HG03175 (cell line): Measurements from ENCODE around the gene C1orf53.
"Not testable (repeated sequence)": the region's sequence is repeated elsewhere in the genome, so short reads cannot be mapped to it uniquely, and the experiment has no call there.

ENCODE experiments used
- ATAC-seq: cut with Tn5 transposase; IDR thresholded peaks from one replicate; pipeline ENCODE4 v1.9.1; 2021; ENCODE audit warnings: mild to moderate bottlenecking, moderate library complexity; ENCODE audit not compliant: unreplicated experiment

C1orf53 gene

GRCh38 chr1:197902454-197903195 is at the start of gene C1orf53:
TSS of gene C1orf53 (plus strand) at chr1:197902630. CDS start at chr1:197902650, 20 bp downstream.
- peak; percentile 95 for ATAC-seq

DNA sequence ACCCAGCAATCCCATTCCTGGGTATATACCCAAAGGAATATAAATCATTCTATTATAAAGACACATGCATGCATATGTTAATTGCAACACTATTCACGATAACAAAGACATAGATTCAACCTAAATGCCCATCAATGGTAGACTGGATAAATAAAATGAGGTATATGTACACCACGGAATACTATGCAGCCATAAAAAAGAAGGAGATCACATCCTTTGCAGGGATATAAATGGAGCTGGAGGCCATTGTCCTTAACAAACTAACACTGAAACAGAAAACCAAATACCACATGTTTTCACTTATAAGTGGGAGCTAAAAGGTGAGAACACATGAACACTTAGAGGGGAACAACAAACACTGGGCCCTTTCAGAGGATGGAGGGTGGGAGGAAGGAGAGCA is 46.7 kb upstream of the C1orf53 start:
- not testable (repeated sequence) for ATAC-seq

- no peak for ATAC-seq
Measured at GRCh38 chr1:197857477-197857876, 45.0 kb upstream of the C1orf53 start.

- ATAC-seq = no peak
Measured at GRCh38 chr1:197859024-197859423, 43.4 kb upstream of the C1orf53 start.

DNA sequence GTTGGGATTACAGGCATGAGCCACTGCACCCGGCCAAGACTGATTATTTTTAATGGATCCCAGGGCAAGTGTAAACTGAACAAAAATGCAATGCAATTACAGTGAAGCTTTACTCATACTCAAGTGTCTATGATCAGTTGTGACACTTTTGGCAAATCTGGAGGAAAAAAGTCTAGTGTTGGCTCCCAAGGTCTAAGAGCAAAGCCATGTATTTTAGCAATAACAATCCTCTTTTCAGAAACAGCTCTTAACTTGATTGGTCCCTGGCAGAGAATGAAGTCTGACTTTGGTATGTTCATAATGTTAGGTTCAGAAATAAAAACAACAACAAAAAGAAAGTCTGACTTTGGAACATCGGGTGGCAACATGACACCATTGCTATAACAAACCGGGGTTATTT is 40.2 kb upstream of the C1orf53 start:
- ATAC-seq = no peak

GRCh38 chr1:197862671-197863070 is 39.8 kb upstream of the C1orf53 start:
- ATAC-seq = no peak

DNA sequence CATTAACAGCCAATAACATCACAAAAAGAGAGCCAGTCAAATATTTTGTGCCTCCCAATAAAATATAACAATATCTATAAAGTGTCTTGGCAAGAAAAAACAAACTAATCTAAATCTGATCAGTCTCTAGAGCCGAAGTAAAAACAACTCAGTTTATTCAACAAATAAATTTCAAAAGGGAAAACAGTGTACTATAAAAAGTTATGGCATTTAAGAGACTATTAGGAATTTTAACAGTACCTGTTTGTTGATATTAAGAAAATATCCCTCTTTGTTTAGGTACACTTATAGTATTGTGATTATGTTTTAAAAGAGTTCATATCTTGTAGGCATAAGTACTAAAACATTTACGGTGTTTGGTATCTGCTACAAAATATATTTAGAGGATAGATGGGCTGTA is 36.6 kb upstream of the C1orf53 start:
- ATAC-seq = no peak

DNA sequence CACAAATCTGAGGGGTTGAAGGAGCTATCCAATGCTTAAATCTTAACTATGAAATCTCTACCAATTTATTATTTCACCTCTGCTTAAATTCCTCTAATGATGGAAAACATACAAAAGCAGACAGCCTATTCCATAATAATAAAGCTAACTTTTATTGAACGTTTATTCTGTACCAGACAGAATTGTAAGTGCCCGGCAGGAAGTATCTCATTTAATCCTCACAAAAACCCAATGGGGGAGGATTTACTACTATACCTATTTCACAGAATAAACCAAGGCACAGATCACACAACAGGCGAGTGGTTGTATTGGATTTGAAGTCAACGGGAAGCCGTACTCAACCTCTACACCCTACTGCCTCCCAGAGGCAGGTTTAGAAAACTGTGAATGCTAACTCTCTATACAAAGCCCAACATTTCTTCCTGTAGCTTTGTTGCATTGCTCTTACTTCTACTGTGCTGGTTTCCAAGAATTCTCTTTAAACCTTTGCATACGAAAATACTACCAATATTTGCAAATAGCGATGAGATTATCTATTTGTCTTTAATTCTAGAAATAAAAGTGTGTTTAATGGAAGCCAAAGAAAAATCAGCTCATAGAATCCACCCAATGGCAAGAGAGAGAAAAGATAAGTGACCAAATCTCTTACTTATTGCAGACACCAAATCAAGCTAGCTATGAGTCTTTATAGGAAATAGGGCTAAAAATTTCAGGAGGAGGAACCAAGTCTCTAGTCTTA is 33.5 kb upstream of the C1orf53 start:
- peak; percentile 80 for ATAC-seq

DNA sequence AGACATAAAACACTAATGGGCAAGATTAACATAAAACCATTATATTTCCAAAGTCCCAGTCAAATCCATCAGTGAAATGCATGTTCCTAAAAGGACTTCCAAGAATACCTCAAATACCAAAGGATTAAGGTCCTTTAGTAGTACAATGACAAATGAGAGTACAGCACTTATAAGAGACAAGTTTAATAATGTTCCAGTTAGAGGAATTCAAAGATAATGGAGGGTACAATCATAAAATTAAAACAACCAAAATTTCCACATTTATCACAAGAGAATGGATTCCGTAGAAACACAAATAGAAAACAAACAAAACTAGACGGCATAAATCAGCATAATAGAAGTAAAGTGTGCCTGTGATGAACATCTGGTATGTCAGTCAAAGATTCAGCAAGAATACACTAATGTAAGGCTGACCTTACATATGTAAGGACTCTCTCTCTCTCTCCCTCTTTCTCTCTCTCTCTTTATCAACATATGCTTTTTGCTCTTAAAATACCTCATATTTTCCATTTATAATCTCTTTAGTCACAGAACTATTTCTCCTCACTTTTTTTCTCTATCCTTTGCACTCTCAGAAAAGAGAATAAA is 32.8 kb upstream of the C1orf53 start:
- no peak for ATAC-seq

- no peak for ATAC-seq
Measured at GRCh38 chr1:197876894-197877293, 25.5 kb upstream of the C1orf53 start.

DNA sequence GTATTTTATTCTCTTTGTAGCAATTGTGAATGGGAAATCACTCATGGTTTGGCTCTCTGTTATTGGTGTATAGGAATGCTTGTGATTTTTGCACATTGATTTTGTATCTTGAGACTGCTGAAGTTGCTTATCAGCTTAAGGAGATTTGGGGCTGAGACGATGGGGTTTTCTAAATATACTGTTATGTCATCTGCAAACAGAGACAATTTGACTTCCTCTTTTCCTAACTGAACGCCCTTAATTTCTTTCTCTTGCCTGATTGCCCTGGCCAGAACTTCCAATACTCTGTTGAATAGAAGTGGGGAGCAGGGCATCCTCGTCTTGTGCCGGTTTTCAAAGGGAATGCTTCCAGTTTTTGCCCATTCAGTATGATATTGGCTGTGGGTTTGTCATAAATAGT is 22.0 kb upstream of the C1orf53 start:
- not testable (repeated sequence) for ATAC-seq

DNA sequence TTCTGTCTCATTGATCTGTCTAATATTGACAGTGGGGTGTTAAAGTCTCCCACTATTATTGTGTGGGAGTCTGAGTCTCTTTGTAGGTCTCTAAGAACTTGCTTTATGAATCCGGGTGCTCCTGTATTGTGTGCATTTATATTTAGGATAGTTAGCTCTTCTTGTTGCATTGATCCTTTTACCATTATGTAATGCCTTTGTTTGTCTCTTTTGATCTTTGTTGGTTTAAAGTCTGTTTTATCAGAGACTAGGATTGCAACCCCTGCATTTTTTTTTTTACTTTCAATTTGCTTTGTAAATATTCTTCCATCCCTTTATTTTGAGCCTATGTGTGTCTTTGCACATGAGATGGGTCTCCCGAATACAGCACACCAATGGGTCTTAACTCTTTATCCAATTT is 20.2 kb upstream of the C1orf53 start:
- not testable (repeated sequence) for ATAC-seq

DNA sequence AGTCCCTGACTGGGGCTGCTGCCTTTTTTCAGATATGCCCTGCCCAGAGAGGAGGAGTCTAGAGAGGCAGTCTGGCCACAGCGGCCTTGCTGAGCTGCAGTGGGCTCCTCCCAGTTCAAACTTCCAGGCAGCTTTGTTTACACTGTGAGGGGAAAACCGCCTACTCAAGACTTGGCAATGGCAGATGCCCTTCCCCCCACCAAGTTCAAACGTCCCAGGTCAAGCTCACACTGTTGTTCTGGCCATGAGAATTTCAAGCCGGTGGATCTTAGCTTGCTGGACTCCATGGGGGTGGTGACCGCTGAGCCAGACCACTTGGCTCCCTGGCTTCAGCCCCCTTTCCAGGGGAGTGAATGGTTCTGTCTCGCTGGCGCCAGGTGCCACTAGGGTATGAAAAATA is 18.3 kb upstream of the C1orf53 start:
- ATAC-seq = no peak

DNA sequence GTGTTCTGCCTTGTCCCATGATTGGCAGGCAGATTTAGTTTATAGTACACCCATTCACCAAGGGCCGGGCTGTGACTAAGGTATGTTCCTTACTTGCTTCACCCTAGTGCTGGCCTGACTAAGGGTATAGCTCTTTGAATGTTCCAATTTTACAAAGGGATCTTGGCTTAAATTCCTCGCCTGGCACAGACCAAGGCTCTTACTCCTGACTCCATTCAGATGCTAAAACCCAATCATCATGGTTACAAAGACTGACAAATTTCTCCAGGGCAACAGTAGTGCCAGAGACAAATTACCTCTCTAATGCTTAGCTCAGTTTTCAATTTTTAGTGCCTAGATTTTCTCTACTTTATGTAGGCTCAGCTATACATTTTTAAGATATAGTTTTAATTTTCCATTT is 11.5 kb upstream of the C1orf53 start:
- ATAC-seq = no peak

DNA sequence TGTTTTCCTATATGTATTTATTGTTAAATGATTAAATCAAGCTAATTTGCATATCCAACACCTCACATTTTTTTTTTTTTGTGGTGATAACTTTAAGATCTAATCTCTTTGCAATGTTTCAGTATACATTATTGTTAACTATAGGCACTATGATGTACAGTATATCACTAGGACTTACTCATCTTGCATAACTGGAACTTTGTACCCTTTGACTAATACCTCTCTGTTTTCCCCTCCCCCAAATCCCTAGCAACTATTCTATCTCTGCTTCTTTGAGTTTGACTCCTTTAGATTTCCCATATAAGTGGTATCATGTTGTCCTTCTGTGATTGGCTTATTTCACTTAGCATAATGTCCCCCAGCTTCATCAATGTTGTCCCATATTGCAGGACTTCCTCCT is 9.7 kb upstream of the C1orf53 start:
- no peak for ATAC-seq

DNA sequence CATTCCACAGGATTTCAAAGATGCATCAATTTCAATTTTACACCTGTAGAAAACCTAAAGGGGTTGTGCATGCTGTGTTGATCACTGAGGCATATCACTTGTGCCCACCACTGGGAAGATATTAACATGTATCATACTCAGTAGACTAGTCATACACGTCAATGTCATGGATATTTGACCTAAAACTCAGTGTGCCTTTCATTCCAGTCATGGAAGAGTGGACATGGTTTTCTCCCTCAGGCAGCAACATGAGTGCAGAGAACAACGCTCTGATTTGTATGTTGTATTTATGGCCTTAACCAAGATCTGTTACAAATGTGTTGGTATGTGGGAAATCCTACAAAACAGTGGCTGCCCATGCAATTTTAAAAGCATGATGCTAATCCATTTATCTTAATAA is 6.1 kb upstream of the C1orf53 start:
- ATAC-seq = no peak

- ATAC-seq = no peak
Measured at GRCh38 chr1:197899037-197899436, 3.4 kb upstream of the C1orf53 start.

DNA sequence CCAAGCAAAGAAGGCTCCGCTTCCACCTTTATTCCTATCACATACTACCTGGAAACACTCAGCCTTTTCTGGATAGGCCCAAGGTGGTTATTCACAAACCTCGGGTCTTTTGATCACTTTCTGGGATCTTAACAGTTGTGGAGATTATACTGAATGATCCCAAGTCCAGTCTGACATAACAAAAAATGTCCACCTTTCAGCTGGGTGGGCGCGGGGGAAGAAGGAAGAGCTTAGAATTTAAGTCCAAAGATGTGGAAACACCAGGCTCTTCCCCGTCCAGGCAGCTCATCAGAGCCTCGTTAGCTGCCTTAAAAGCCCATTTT is 338 bp upstream of the C1orf53 start:
- ATAC-seq = no peak

DNA sequence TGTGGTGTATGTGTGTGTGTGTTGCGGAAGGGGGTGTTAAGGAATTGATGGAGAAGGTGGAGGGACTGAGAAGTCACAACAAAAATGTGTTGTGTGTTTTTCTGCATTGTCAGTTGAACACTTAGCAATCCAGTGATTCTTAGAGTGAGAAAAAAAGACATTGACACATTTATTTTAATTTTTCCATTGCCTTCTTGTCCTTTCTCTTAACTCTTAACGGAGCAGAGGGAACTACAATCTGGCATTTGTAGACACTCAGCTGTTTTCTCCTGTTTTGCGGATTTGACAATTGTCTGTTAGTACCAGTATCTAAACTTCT is 725 bp downstream of the C1orf53 start:
- ATAC-seq = no peak

- no peak for ATAC-seq
Measured at GRCh38 chr1:197904126-197904787, 1.8 kb downstream of the C1orf53 start.

GRCh38 chr1:197905699-197906351 is 3.4 kb downstream of the C1orf53 start:
- no peak for ATAC-seq
